HCT116 (cell line): ENCODE results near the gene TRIM29. TPM values are rescaled to one million over a fixed set of nuclear protein-coding genes. Genes with fewer than 3 reads are reported as not detected.
A peak's percentile ranks its signal among the peaks of the same experiment; 100 is the strongest.

ENCODE experiments used
- ATAC-seq: fragments of 200-7000 bp; cut with Tn5 transposase; 2 replicates; pipeline ENCODE4 v1.9.1; 2020; ENCODE audit warnings: mild to moderate bottlenecking, moderate library complexity
- BruUV-seq: library from RNA; stranded (reverse); fragments of 400-500 nt; replicated peaks from 2 replicates; lab custom pipeline; 2021; lab: Mats Ljungman, UMichigan
- CTCF ChIA-PET: fragments of 300-600 bp; sonication (Branson Sonifier 250); formaldehyde crosslinking; loops from one replicate; lab custom pipeline; 2021; ENCODE audit warnings: antibody characterized with exemption; lab: Charles Lee
- POLR2A ChIA-PET: fragments of 300-600, 350-600 bp; sonication (Branson Sonifier 250); formaldehyde crosslinking; loops from one replicate; lab custom pipeline; 2021; ENCODE audit warnings: antibody characterized with exemption; lab: Charles Lee
- RAD21 ChIA-PET, 2 experiments: fragments of 300-600 bp; sonication (Branson Sonifier 250); formaldehyde crosslinking; loops; one replicate each; lab custom pipeline; 2023; ENCODE audit warnings: low total read pairs in 2 of 2; ENCODE audit not compliant: uncharacterized antibody in 2 of 2, unreplicated experiment in 2 of 2, low non-redundant PET in 1 of 2; lab: Charles Lee
- DNase-seq: peaks from one replicate; pipeline ENCODE4 v3.0.0-alpha.2; 2010; ENCODE audit warnings: low read depth, low spot score
- H2AFZ ChIP-seq: fragments of 200-600 bp; shearing (Covaris generic), sonication (generic); 2 replicates; pipeline ENCODE4 v1.6.1; 2017; ENCODE audit warnings: low read depth, mixed run types, mixed read lengths, antibody characterized with exemption, low read length; ENCODE audit not compliant: poor library complexity, severe bottlenecking
- H3K27ac ChIP-seq: 2 replicates; pipeline ENCODE4 v1.5.1; 2012; ENCODE audit warnings: low read depth, low read length
- H3K27me3 ChIP-seq: fragments of 200-600 bp; sonication (generic); 2 replicates; pipeline ENCODE4 v1.6.1; 2016; ENCODE audit warnings: mixed run types, low read length, mixed read lengths; ENCODE audit not compliant: insufficient read depth
- H3K36me3 ChIP-seq, 2 experiments: fragments of 200-500 bp in 1 of 2; fragments of 200-600 bp in 1 of 2; sonication (Bioruptor generic) in 1 of 2; sonication (generic) in 1 of 2; 2 replicates each; pipeline versions ENCODE4 v1.5.1 to v1.6.1; 2014 to 2016; ENCODE audit warnings: low read length in 2 of 2, inconsistent platforms in 1 of 2, mixed read lengths in 1 of 2, mixed run types in 1 of 2; ENCODE audit not compliant: insufficient read depth in 2 of 2, control insufficient read depth in 1 of 2
- H3K4me1 ChIP-seq, 2 experiments: fragments of 200-600 bp in 1 of 2; sonication (generic) in 1 of 2; 2 replicates each; pipeline versions ENCODE4 v1.5.1 to v1.6.1; 2012 to 2017; ENCODE audit warnings: low read length in 2 of 2, inconsistent platforms in 1 of 2, mild to moderate bottlenecking in 1 of 2, mixed read lengths in 1 of 2, mixed run types in 1 of 2, moderate library complexity in 1 of 2; ENCODE audit not compliant: insufficient read depth in 2 of 2, control insufficient read depth in 1 of 2
- H3K4me2 ChIP-seq: fragments of 200-600 bp; sonication (generic); 2 replicates; pipeline ENCODE4 v1.6.1; 2017; ENCODE audit warnings: mixed run types, low read length, mixed read lengths
- H3K4me3 ChIP-seq, 2 experiments: fragments of 200-600 bp in 1 of 2; sonication (generic) in 1 of 2; replicated peaks in 1 of 2; 2 replicates each; pipeline ENCODE4 v1.5.1; 2011 to 2016; ENCODE audit warnings: low read length in 2 of 2, control low read depth in 1 of 2, low read depth in 1 of 2, mild to moderate bottlenecking in 1 of 2, mixed read lengths in 1 of 2, mixed run types in 1 of 2
- H3K79me2 ChIP-seq: fragments of 200-600 bp; sonication (generic); 2 replicates; pipeline ENCODE4 v1.6.1; 2017; ENCODE audit warnings: mild to moderate bottlenecking, mixed run types, low read length, moderate library complexity, mixed read lengths; ENCODE audit not compliant: insufficient read depth
- H3K9ac ChIP-seq: fragments of 200-600 bp; sonication (generic); 2 replicates; pipeline ENCODE4 v1.6.1; 2016; ENCODE audit warnings: low read length, mixed read lengths
- H3K9me2 ChIP-seq: fragments of 200-600 bp; sonication (generic), shearing (Covaris generic); 2 replicates; pipeline ENCODE4 v1.6.1; 2017; ENCODE audit warnings: mixed run types, mild to moderate bottlenecking, moderate library complexity; ENCODE audit not compliant: insufficient read depth
- H3K9me3 ChIP-seq, 2 experiments: fragments of 200-500 bp in 1 of 2; fragments of 200-600 bp in 1 of 2; sonication (Bioruptor generic) in 1 of 2; sonication (generic) in 1 of 2; 2 replicates each; pipeline ENCODE4 v1.6.1; 2014 to 2017; ENCODE audit warnings: low read length in 2 of 2, mixed read lengths in 2 of 2, inconsistent platforms in 1 of 2, low read depth in 1 of 2, mild to moderate bottlenecking in 1 of 2, mixed run types in 1 of 2, moderate library complexity in 1 of 2; ENCODE audit not compliant: control insufficient read depth in 1 of 2, insufficient read depth in 1 of 2
- H4K20me1 ChIP-seq: fragments of 200-600 bp; sonication (generic), shearing (Covaris generic); 2 replicates; pipeline ENCODE4 v1.6.1; 2017; ENCODE audit warnings: mixed run types, mild to moderate bottlenecking, moderate library complexity; ENCODE audit not compliant: insufficient read depth
- CEBPB ChIP-seq: IDR thresholded peaks from 2 replicates; pipeline ENCODE4 v1.6.1; 2012; ENCODE audit warnings: low read depth
- CTCF ChIP-seq, 3 experiments: fragments of 200-600 bp in 1 of 3; sonication (generic) in 1 of 3; IDR thresholded peaks in 2 of 3; conservative IDR thresholded peaks in 1 of 3; 2 replicates each; pipeline ENCODE4 v1.5.1; 2012 to 2017; ENCODE audit warnings: low read depth in 2 of 3, low read length in 2 of 3, antibody characterized with exemption in 1 of 3, borderline replicate concordance in 1 of 3, control low read depth in 1 of 3, mild to moderate bottlenecking in 1 of 3, mixed read lengths in 1 of 3, mixed run types in 1 of 3, moderate library complexity in 1 of 3; ENCODE audit not compliant: insufficient read depth in 1 of 3
- EZH2 ChIP-seq: fragments of 200-600 bp; sonication (generic); IDR thresholded peaks from 2 replicates; pipeline ENCODE4 v1.6.1; 2017; ENCODE audit warnings: antibody characterized with exemption, mixed run types
- EZH2phosphoT487 ChIP-seq: fragments of 200-600 bp; IDR thresholded peaks from 2 replicates; pipeline ENCODE4 v1.6.1; 2018; ENCODE audit warnings: antibody characterized with exemption, borderline replicate concordance
- JUND ChIP-seq: IDR thresholded peaks from 2 replicates; pipeline ENCODE4 v1.6.1; 2012
- MAX ChIP-seq: IDR thresholded peaks from 2 replicates; pipeline ENCODE4 v1.6.1; 2012
- POLR2A ChIP-seq: IDR thresholded peaks from 2 replicates; pipeline ENCODE4 v1.7.0; 2011; ENCODE audit warnings: borderline replicate concordance; ENCODE audit not compliant: insufficient read depth, insufficient read length; ENCODE audit errors: extremely low read depth
- POLR2AphosphoS5 ChIP-seq: IDR thresholded peaks from 2 replicates; pipeline ENCODE4 v1.6.1; 2011; ENCODE audit warnings: mild to moderate bottlenecking, low read depth, low read length, moderate library complexity
- RAD21 ChIP-seq: IDR thresholded peaks from 2 replicates; pipeline ENCODE4 v1.6.1; 2012; ENCODE audit warnings: low read depth, mild to moderate bottlenecking
- SP1 ChIP-seq: IDR thresholded peaks from 2 replicates; pipeline ENCODE4 v1.6.1; 2012; ENCODE audit warnings: low read depth
- ZBTB33 ChIP-seq: IDR thresholded peaks from 2 replicates; pipeline ENCODE4 v1.6.1; 2011; ENCODE audit warnings: mild to moderate bottlenecking, low read length, moderate library complexity; ENCODE audit not compliant: insufficient replicate concordance; ENCODE audit errors: extremely low read depth
- intact Hi-C: fragments of 100-400 bp; cut with micrococcal nuclease; formaldehyde crosslinking; loops from 2 replicates; pipeline ENCODE4 v1.10.0; 2022
- total RNA-seq: library from RNA; stranded (reverse); gene quantifications from one replicate; pipeline ENCODE4 v1.2.1, GENCODE V29; 2021; ENCODE audit not compliant: unreplicated experiment

Gene TRIM29
- total RNA-seq, 1 experiment from 2014 or later: 0.54 TPM

GRCh38 chr11:120079750-120080610 is 57.9 kb downstream of the TRIM29 start:
- Histone ChIP-seq H3K4me3 (no peak overlapping the region), H4K20me1 (no peaks in the 10 kb centered on the region), H3K36me3 (no peaks in the 10 kb centered on the region), H3K79me2 (no peaks in the 10 kb centered on the region), H3K9me2 (no peaks in the 10 kb centered on the region), H2AFZ (no peak overlapping the region), H3K27me3 (0 out of 2 replicates have a peak, but pooled peaks cover 7% of the 10 kb centered on the region), H3K9me3 (peaks cover 0 to 9% of the 10 kb centered on the region in 2 experiments; a peak in 1 of 4 replicates), H3K4me1 (no peaks in the 10 kb centered on the region), H3K9ac (no peak overlapping the region), H3K4me2 (no peak overlapping the region), H3K27ac (no peak overlapping the region)
- CTCF ChIA-PET: interaction anchor here (0.7 kb wide), 1 partner anchor 94 kb away, joined by 3 read pairs; no protein-coding TSS in a partner anchor
- POLR2A ChIA-PET: no interaction called here
- TF ChIP-seq CEBPB (no peak), CTCF (IDR thresholded peaks at IDR 0.05 in 2 of 3, conservative IDR thresholded peaks at IDR 0.05 in 1 of 3; ENCODE audit: borderline replicate concordance in 1 of 3, insufficient read depth in 1 of 3, low read depth in 2 of 3, low read length in 2 of 3) (peak in 2 of 3 experiments; percentile 57 to 63; a peak in 4 of 6 replicates)
- ATAC-seq: peak; percentile 85
- RAD21 ChIA-PET: no interaction called here
- no peak for DNase-seq
- BruUV-seq: no TSS peak
- intact Hi-C loops: no loop called here

- Histone ChIP-seq H3K27ac (no peak overlapping the region), H2AFZ (no peak overlapping the region), H3K4me3 (no peak overlapping the region), H3K9me3 (peaks cover 0 to 9% of the 10 kb centered on the region in 2 experiments; a peak in 1 of 4 replicates), H3K4me2 (no peak overlapping the region), H3K36me3 (no peaks in the 10 kb centered on the region), H3K79me2 (no peaks in the 10 kb centered on the region), H3K27me3 (0 out of 2 replicates have a peak, but pooled peaks cover 7% of the 10 kb centered on the region), H3K9me2 (no peaks in the 10 kb centered on the region), H3K4me1 (no peaks in the 10 kb centered on the region), H3K9ac (no peak overlapping the region), H4K20me1 (no peaks in the 10 kb centered on the region)
- RAD21 ChIA-PET: no interaction called here
- BruUV-seq: no TSS peak
- CTCF ChIA-PET: no interaction called here
- ATAC-seq (no peak), DNase-seq (no peak)
- intact Hi-C loops: no loop called here
- POLR2A ChIA-PET: no interaction called here
- TF ChIP-seq CTCF (IDR thresholded peaks at IDR 0.05 in 2 of 3, conservative IDR thresholded peaks at IDR 0.05 in 1 of 3; ENCODE audit: borderline replicate concordance in 1 of 3, insufficient read depth in 1 of 3, low read depth in 2 of 3, low read length in 2 of 3) (no peak), EZH2phosphoT487 (no peak), CEBPB (no peak), RAD21 (no peak), SP1 (no peak), JUND (no peak), ZBTB33 (no peak), POLR2A (no peak), POLR2AphosphoS5 (no peak), EZH2 (no peak), MAX (no peak)
Measured at GRCh38 chr11:120078397-120078796, 59.5 kb downstream of the TRIM29 start.
